GM19372 (cell line): ENCODE data around the gene SULF2.

Experiments
- ATAC-seq: cut with Tn5 transposase; IDR thresholded peaks from one replicate; pipeline ENCODE4 v1.9.1; 2021; ENCODE audit warnings: mild to moderate bottlenecking, low read depth, moderate library complexity; ENCODE audit not compliant: unreplicated experiment

The SULF2 gene

DNA sequence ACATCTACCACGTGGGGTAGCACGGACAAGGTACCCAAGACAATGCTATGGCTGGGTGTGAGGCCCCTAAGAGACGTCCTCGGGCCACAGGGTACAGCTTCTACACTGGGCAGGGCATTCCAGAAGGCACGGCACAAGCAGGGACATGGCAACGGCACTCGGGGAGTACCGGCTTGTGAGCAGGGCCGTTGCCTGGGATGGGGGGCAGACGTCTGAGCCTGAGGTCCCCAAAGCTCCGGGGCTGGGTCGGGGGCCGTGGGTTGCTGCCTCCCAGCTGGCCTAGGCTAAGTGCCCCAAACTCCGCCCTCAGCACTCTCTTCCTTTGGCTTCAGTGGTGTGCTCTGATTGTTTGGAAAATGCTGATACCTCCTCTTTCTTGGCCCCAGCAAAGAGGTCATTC lies 110.6 kb downstream of the SULF2 start:
- ATAC-seq: no peak

DNA sequence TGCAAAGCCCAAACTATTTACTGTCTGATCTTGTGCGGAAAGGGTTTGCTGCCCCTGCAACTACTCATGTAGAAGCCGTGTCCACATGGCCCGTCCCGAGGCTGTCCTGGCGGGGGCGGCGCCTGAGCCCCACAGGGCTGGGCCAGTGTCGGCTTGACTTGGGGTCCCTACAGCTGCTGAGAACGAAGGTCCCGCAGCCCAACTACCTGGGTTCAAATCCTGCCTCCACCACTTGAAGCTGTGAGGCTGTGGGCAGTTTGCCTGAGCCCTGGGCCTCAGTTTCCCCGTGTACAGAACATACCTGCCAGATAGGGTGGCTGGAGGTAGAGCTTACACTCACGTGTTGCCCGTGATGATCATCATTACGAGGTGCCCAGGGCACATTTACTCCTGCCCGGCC lies 111.1 kb downstream of the SULF2 start:
- no peak for ATAC-seq

DNA sequence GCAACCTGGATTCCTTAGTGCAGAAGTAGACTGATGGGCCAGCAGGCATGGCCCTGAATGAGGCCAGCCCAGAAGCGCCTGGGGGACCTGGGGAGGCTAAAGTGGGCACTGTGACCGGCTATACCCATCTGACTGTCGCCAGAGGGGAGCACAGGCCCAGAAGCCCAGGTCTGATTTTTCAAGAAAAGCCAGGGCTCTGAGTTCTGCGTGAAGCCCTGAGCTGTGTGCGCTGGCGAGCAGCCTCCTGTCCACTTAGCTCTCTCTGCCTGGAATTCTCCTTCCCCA lies 111.7 kb downstream of the SULF2 start:
- ATAC-seq: no peak

DNA sequence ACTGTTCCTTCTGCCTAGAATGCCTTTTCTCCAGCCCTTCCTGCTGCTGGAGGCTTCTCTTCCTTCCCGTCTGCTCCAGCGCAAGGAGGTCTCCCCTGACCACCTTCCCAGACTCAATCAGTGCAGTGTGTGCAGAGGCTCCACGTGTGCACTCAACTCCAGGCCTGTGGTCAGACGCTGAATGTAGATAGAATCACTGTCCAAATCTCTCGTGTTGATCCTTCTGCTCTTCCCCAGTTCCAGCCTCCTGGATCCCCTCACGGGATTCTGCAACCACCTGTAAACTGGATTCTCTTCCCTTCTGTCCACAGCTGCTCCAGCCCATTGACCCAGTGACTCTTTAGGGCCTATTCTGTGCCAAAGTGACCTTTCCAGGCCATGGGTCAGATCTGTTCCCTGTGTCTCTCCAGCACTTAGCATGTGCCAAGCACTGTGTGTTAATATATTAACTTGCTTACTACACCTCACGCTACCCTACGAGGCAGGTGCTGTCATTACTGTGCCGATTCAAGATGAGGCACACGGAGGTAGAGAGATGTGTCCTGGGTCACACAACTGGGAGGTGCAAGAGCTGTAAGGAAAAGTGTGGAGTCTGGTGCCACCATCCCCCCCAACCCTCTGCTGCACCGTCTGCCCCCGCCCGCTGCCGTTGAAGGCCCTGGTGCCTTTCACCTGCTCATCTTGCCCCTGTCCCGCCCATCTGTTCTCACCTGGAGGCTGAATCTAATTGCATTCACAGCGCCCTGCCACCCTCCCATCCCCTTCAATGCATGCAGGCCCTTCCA lies 112.2 kb downstream of the SULF2 start:
- ATAC-seq: no peak

DNA sequence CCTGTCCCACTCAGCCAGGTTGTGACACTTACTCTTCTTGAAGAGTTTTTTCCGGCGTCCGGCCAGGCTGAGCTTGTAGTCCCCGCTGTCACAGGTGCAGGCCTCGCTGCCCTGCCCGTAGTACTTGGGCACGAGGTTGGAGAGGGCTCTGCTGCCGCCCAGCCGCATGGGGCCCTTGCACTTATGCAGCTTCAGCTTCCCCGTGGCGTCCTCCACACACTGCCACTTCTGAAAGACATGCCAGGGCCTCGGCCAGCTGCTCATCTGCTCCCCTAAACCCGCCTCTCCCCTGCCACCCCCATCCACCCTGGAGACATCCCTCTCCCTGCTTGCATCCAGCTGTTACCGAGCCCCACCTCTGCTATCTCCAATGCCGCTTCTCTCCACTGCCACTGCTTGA lies 113.1 kb downstream of the SULF2 start:
- no peak for ATAC-seq

DNA sequence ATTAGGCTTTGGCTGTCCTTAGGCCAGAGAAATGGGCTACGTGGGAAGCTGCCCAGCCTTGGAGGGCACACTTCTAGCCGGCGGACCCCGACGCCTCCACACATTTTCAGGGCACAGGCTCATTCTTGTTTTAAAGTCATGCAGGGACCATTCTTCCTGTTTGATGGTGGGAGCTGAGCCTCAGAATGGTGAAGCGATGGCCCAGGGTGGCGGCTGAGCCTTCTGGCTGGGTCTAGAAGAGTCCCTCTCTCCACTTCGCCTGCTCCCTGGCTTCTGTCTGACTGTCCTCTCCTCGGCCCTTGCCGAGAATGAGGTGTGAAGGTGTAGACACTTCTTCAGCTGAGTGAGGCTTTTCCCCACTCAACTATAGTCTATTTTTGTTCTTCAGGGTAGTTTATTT lies 114.4 kb downstream of the SULF2 start:
- no peak for ATAC-seq

DNA sequence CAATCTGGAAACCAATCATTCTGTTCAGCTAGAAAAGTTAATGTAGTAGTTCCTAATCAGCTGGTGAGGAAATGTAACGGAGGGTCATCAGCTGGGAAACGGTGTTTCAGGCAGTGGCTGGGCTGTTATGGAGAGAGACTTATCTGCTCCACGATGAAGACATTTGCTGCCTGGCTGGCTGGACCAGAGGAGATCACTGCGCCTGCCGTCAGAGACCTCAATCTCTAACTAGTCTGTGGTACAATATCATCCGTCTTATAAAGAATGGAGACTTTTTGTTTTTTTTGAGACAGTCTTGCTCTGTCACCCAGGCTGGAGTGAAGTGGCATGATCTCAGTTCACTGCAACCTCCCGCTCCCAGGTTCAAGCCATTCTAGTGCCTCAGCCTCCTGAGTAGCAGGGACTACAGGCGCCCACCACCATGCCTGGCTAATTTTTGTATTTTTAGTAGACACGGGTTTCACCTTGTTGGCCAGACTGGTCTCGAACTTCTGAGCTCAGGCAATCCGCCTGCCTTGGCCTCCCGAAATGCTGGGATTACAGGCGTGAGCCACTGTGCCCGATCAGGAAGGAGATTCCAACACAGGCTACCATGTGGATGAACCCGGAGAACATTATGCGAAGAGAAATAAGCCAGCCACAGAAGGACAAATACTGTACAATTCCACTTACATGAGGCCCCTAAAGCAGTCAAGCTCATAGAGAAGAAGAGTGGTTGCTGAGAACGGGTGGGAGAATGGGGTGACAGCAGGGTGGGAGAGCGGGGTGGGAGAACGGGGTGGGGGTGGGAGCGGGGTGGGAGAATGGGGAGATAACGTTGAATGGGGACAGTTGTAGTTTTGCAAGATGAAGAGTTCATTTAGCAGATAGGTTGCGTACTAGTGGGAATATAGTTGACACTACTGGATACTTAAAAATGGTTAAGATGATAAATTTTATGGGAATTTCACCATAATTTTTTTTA lies 115.1 kb downstream of the SULF2 start:
- no peak for ATAC-seq

DNA sequence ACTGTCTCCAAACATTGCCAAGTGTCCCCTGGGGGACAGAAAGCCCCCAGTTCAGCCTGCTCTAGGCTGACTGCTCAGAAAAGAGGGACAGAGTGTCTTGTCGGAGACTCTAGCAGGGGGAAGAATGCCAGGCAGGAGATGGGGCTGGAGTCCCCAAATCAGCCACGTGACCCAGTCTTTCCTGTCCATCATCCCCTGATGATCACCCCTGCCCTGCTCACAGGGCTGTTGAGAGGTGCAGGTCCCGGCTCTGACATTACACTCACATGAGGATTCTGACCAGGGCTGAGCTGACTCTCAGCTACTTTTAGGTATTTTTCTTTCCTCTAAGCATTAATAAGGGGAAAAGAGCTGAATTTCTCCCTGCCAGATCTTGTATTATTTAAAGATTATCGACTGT lies 115.8 kb downstream of the SULF2 start:
- ATAC-seq: no peak

DNA sequence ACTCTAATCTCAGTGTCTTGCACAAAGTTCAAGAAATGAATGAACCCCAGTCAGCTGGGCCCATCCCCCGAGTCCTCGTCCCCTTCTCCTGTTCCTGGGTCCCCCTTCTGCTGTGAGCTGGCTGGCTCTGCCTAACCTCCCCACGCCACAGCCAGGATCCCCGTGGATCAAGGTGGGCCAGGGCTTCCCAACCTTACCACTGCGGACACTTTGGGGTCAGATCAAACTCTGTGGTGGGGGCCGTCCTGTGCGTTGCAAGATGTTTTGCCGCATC lies 116.2 kb downstream of the SULF2 start:
- ATAC-seq: no peak

DNA sequence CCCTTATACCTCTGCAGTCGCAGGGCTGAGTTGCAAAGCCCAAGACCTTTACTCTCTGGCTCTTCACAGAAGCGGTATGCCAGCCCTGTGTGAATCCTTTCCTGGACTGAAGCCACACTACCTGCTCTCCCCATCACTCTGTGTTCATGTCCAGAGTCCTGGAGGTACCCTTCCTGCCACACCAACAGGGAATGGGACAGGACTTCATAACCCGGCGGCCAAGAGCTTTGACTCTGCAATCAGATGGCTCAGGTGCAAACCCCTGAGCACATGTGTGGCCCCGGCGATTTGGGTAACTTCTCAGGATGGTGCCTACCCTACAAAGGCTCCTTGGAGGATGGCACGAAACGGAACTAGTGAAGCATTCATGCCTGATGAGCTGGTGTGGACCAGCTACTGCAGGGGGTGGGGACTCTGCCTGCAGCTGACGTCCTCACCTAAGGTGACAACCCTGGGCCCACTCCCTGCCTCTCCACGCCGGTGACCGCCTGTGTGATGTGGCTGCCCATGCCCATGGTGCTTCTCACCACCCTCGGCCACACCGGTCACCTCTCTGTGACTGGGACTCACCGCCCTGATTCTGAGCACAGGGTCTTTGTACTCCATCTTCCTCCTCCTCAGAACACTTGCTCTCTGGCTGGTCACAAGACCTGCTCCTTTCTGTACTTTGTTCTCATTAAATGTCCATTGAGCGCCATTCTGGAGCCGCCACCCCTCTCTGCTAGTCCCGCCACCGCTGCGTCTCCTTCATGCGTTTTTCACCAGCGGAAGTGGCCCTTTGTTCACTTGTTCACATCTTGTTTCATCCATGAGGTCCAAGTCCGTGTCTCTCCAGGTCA lies 116.7 kb downstream of the SULF2 start:
- ATAC-seq: no peak

DNA sequence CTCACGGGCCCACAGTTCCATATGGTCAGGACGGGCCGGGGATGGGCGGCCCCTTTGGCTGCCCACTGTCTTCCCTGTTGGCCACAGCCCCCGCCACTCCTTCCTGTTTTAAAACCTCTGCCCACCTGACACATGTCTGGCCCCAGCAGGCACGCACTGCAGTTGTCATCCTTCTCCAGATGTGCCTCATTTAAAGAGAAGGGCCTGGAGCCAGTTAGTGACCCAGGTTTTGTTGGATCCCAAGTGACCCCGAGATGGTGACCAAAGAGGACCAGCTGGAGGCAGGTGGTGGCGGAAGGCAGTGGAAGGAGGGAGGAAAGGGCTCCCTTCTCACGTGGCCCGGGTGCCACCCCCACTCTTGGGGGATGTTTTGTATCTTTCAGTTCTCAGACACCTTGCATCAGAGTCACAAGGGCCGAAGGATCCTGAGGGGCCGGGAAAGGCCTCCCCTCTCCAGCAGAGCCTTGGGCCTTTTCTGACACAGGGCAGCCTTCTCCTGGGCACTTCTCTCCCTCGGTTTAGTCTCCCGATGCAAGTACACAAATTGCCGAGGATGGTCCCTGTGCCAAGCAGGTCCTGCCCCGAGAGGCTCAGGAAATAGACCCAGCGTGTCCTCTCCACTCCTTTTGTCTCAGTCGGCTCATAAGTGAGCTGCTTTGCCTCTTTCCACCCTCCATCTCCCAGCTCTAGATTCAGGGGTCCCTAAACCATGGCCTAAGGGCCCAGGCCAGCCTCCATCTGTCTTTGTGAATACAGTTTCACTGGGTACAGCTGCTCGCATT lies 117.6 kb downstream of the SULF2 start:
- no peak for ATAC-seq

DNA sequence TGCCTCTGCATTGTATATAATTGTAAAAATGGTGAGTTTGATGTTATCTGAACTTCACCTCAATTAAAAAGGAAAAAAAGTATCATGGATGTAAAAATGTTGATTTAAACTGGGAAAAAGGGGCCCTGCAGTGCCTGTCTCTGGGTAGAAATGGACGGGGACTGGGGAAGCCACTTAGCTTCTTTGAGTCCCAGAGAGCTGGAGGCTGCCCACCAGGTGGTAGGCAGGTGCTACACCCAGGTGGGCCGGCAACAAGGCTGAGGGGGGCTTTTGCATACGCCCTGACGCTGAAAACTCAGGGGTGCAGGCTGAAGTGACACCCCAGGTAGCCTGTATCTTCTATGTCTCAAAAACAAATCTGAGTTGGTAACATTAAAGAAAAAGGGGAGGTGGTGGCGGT lies 118.2 kb downstream of the SULF2 start:
- ATAC-seq: no peak

DNA sequence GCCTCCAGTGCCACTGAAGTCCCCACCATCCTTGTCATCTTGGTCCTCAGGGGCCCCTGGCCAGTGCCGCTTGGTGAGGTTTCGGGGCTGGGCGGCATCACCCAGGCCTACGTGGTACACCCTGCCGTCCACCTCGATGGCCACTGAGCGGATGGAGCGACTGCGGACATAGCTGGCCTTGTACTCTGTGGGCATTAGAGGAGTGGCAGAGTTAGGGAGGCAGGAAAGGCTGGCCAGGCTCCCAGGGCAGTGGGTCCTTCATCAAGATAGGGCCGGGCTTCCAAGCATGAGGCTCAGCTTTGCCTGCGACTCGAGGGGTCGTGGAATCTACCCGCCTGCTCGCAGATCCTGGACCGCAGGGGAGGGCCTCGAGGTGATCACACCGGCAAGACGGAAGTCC lies 119.0 kb downstream of the SULF2 start:
- ATAC-seq: no peak

DNA sequence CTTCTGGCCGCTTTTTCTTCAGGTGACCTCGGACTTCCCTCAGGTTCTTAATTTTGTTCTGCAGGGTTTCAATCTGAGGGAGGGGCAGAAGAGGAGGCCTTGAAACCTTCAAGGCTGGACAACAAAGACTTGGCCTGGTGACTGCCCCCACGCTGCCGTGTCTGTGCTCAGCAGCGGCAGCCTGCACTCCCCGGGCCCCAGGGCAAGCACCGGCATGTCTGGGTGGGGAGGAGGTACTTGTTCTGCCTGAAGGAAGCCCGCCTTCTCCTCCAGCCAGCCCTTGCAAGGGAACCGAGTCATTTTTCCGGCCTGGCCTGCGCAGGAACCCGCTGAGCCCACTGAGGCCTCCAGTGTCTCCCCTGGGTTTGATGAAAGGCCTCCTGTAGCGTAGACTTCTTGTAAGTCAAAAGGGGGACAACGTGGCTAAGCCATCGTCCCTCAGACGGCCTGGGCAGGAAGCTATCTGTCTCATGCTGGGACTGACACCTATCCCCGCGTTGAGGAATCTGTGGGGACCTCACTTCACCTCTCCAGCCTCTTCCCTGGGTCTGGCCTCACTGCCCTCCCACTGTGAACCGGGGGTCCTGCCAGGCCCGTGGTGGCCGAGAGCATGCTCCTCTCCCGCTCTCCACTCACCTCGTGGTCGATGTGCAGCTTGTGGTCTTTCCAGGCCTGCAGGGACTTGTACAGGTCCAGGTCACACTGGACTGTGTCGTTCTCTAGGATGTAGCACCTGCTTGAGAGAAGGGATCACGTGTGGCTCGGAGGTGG lies 119.9 kb downstream of the SULF2 start:
- ATAC-seq: no peak

DNA sequence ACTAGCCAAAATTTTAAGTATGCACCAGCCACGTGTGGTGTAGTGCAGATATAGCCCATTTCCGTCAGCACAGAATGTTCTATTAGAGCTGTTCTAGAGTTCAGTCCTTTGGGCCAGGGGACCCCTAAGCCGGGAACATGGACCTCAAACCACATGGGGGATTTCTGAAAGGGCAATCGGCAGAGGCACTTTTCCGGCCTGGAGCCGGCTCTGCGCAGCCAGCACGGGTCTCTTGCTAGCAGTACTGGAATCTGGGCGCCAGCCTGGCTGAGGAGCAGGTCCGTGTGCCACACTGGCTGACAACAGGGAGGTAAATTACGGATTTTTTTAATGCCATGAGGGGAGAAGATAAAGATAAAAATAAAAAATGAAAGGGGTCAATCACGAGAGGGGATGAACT lies 120.5 kb downstream of the SULF2 start:
- no peak for ATAC-seq

DNA sequence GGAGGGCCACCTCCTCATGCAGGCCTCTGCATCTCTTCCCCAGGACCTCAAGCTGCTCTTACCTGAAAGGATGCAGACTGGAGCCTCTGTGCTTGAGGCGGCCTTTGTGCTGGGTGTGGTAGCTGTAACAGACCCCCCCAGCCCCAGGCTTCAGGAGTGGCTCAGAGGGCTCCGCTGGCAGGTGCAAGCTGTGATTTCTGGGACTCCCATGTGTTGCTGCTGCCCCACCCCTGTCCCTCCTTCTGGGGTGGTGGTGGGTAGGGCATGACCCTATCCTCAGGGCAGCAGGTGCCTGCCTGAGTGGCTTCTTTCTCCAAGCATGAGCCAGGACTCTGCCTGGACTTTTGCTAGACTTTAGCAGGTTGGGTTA lies 121.2 kb downstream of the SULF2 start:
- ATAC-seq: no peak

DNA sequence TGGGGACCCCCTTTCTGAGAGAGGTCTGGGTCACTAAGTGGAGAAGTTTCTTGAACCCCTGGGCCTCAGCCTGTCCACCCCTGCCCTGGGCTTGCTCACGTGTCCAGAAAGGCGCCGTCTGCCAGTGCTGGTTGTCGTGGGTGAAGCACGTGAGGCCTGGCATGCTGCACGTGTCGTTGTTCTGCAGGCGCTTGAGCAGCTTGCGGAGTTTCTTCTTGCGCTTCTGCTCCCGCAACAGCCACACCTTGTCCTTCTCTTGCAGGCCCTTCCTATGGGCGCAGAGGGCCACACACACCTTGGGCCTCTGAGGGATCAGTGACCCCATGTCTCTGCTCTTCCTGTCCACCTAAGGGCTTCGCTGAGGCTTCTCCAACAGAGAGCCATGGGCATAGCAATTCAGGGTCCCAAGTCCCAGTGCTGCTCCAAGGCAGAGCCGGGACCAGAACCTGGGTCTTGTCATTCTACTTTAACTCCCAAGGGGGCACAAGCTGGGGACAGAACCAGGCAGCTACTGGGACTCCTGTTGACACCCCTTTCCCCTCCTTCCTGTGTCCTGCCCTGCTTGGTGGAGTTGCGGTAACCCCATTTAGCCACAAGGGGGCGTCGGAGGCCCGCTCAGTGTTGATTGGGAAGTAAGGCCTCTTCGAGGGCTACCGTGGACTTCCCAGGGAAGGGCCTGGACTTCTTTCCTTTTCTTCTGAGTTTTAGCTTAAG lies 121.8 kb downstream of the SULF2 start:
- no peak for ATAC-seq

DNA sequence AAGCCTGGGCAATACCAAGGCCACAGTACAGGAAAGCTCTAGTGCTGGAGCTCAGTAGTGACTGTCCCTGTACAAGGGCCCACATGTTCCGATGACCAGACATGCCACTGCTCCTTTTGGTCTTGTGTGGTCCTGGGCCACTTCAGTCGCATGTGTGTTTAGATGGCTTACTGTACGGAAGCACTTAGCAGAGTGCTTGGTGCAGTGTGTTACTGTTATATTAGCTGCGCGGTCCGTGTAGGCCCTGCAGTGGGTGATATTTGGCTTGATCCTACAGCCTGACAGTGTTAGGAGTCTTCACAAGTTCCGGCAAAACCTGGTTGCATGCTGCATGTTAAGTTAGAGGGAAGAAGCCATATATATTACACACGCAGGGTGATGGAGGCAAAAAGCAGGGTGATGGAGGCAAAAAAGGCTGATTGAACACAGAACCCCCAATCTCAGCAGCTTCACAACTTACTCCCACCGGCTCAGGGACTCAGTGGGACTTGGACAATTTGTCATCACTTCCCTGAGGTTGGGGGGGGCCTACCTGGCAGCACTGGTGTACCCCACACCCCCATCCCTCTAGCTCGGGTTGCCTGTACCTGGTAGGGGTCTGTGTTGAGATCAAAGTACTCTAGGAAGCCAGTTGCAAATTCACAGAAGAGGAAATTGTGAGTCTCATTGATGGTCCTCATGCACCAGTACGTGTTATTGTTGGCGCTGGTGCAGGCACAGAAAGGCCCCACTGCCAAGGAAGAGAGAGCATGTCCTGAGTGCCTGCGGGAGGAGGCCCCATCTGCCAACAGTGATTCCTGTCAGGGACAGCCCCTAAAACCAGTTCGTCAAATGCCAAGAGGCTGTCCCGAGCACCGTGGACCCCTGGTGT lies 122.6 kb downstream of the SULF2 start:
- no peak for ATAC-seq
